Progenitor cell of endocrine pancreas (in vitro differentiated cells): ENCODE measurements around the gene SVOP. TPM values are rescaled to one million over a fixed set of nuclear protein-coding genes. Genes with fewer than 3 reads are reported as not detected.

Experiments
- DNase-seq: peaks from one replicate; pipeline ENCODE4 v3.0.0; 2021; ENCODE audit warnings: low spot score; ENCODE audit not compliant: unreplicated experiment
- H3K27ac Mint-ChIP-seq: 2 replicates; pipeline ENCODE4 v1.8.0; 2021; ENCODE audit warnings: mild to moderate bottlenecking, moderate library complexity, mixed read lengths
- H3K27me3 Mint-ChIP-seq: 2 replicates; pipeline ENCODE4 v1.8.0; 2021; ENCODE audit warnings: mixed read lengths
- H3K36me3 Mint-ChIP-seq: 2 replicates; pipeline ENCODE4 v1.8.0; 2022; ENCODE audit warnings: mixed read lengths; ENCODE audit not compliant: insufficient read depth
- H3K4me1 Mint-ChIP-seq: 2 replicates; pipeline ENCODE4 v1.8.0; 2021; ENCODE audit warnings: low read depth, mixed read lengths
- H3K4me3 Mint-ChIP-seq: 2 replicates; pipeline ENCODE4 v1.8.0; 2021; ENCODE audit warnings: low read depth, mild to moderate bottlenecking, moderate library complexity, mixed read lengths
- H3K9me3 Mint-ChIP-seq: 2 replicates; pipeline ENCODE4 v1.8.0; 2021; ENCODE audit warnings: low read depth, mixed read lengths
- total RNA-seq: library from RNA; stranded (reverse); gene quantifications from 2 replicates; pipeline ENCODE4 v1.2.1, GENCODE V29; 2021
- TF ChIP-seq, protein P1 (sequence below): fragments of 200-600 bp; sonication (generic); IDR thresholded peaks from one replicate; pipeline ENCODE4 v1.5.0; 2021; ENCODE audit warnings: antibody characterized with exemption, mild to moderate bottlenecking; ENCODE audit not compliant: unreplicated experiment

The SVOP gene
- total RNA-seq, 1 donor from 2014 or later = 1.7 TPM

DNA sequence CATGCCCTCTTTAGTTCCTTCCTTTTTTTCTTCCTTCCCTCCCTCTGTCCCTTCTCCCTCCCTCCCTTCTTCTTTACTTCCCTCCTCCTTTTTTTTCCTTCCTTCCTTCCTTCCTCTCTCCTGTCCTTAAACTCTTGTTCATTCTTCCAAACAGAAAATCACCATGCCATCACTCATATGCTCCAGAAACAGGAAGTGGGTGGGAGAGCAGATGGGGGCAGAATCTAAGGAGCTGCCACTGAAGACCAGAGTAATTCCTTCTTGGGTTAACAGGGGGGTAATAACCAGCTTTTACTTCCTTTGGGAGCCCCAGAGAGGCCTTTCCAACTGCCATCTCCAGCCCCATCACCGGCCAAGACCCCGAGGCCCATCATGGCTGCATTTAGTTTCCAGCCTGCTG is 51.2 kb downstream of the SVOP start:
- TF ChIP-seq, protein P1, sequence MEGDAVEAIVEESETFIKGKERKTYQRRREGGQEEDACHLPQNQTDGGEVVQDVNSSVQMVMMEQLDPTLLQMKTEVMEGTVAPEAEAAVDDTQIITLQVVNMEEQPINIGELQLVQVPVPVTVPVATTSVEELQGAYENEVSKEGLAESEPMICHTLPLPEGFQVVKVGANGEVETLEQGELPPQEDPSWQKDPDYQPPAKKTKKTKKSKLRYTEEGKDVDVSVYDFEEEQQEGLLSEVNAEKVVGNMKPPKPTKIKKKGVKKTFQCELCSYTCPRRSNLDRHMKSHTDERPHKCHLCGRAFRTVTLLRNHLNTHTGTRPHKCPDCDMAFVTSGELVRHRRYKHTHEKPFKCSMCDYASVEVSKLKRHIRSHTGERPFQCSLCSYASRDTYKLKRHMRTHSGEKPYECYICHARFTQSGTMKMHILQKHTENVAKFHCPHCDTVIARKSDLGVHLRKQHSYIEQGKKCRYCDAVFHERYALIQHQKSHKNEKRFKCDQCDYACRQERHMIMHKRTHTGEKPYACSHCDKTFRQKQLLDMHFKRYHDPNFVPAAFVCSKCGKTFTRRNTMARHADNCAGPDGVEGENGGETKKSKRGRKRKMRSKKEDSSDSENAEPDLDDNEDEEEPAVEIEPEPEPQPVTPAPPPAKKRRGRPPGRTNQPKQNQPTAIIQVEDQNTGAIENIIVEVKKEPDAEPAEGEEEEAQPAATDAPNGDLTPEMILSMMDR = no peak
- H3K27ac Mint-ChIP-seq = no peak overlapping the region
- H3K4me1 Mint-ChIP-seq = no peaks in the 10 kb centered on the region

GRCh38 chr12:108967869-108968540 is 52.9 kb downstream of the SVOP start:
- H3K9me3 Mint-ChIP-seq = no peaks in the 10 kb centered on the region
- no peak overlapping the region for H3K27ac Mint-ChIP-seq
- no peaks in the 10 kb centered on the region for H3K27me3 Mint-ChIP-seq
- TF ChIP-seq, protein P1 = peak; percentile 41
- H3K4me3 Mint-ChIP-seq = no peak overlapping the region
- H3K4me1 Mint-ChIP-seq = no peaks in the 10 kb centered on the region
- DNase-seq = no peak
- no peaks in the 10 kb centered on the region for H3K36me3 Mint-ChIP-seq

More for the DNA sequence above, 51.2 kb downstream of the SVOP start:
- Mint-ChIP-seq H3K4me3 (no peak overlapping the region), H3K9me3 (no peaks in the 10 kb centered on the region), H3K27me3 (no peaks in the 10 kb centered on the region), H3K36me3 (no peaks in the 10 kb centered on the region)
- DNase-seq = no peak

GRCh38 chr12:108966378-108967151 is 54.3 kb downstream of the SVOP start:
- Mint-ChIP-seq H3K36me3 (no peaks in the 10 kb centered on the region), H3K27ac (no peak overlapping the region), H3K4me1 (no peaks in the 10 kb centered on the region), H3K27me3 (no peaks in the 10 kb centered on the region), H3K9me3 (no peaks in the 10 kb centered on the region), H3K4me3 (no peak overlapping the region)
- no peak for DNase-seq
- TF ChIP-seq, protein P1 = no peak

DNA sequence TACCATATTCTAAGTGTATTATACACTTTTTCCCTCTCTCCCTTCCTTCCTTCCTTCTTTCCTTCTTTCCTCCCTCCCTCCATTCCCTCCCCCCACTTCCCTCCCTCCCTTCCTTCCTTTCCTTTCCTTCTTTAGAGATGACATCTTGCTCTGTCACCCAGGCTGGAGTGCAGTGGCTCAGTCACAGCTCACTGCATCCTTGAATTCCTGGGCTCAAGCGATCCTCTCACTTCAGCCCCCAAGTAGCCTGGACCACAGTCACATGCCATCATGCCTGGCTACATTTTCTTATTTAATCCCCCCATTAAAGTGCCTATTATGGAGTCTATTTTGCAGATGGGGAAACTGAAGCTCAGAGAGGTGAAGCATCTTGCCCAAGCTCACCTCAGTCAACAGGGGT is 55.0 kb downstream of the SVOP start:
- no peak overlapping the region for H3K27ac Mint-ChIP-seq
- TF ChIP-seq, protein P1 = no peak
- H3K4me3 Mint-ChIP-seq = no peak overlapping the region
- H3K4me1 Mint-ChIP-seq = no peaks in the 10 kb centered on the region
- no peaks in the 10 kb centered on the region for H3K27me3 Mint-ChIP-seq
- H3K9me3 Mint-ChIP-seq = no peaks in the 10 kb centered on the region
- H3K36me3 Mint-ChIP-seq = no peaks in the 10 kb centered on the region
- DNase-seq = no peak

DNA sequence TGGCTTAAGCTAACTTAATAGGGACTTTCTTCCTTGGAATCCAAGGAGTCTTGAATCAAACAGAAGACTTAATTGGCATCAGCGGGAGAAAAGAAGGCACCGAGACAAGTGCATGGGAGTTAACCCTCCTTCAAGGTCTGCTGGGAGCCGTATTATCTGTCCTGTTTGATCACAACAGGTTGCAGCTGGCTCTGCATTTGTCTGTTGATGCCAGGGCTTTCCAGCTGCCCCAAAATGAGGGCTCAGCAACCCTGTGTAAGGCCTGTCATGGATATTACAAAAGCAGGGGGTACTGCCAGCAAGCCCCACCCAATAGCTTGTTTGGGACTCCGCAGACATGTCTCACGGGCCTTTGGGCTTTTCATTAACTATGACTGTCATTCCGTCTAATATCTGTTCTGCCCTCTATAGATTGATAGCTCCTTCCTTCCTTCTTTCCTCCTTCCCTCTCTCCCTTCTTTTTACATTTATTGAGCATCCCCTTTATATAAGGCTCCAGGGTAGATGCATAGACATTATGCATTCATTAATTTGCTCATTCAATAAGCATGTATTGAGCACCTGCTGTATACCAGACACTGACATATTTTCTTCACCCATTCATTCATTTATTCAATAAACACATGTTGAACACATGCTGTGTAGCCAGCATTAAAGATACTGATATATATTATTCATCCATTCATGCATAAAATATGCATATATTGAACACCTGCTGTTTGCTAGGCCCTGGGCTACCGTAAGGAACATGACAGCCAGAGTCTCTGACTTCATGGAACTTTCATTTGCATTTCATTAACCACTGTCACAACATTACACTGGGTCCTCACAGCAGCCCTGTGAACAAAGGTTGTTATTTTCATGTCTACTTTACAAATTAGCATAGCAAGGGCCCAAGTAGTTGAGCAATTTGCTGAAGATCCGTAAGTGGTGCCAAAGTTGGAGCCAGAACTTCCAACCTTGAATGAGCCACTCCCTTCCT is 56.2 kb downstream of the SVOP start:
- no peak for DNase-seq

More for the DNA sequence above, 56.2 kb downstream of the SVOP start:
- Mint-ChIP-seq H3K27me3 (no peaks in the 10 kb centered on the region), H3K4me1 (no peaks in the 10 kb centered on the region), H3K27ac (no peak overlapping the region), H3K9me3 (no peaks in the 10 kb centered on the region), H3K36me3 (no peaks in the 10 kb centered on the region), H3K4me3 (no peak overlapping the region)
- TF ChIP-seq, protein P1 = no peak
